GM18870 (cell line): Measurements from ENCODE around the gene FMNL2.

Source experiments
- ATAC-seq: cut with Tn5 transposase; IDR thresholded peaks from one replicate; pipeline ENCODE4 v1.9.1; 2021; ENCODE audit warnings: moderate library complexity; ENCODE audit not compliant: unreplicated experiment

The FMNL2 gene

GRCh38 chr2:152423684-152424083, 88.7 kb downstream of the FMNL2 start:
- ATAC-seq, result no peak

- no peak for ATAC-seq
Measured at GRCh38 chr2:152425765-152426727, 91.1 kb downstream of the FMNL2 start.

GRCh38 chr2:152426801-152427200, 91.8 kb downstream of the FMNL2 start:
- ATAC-seq, result no peak

GRCh38 chr2:152427902-152428301, 92.9 kb downstream of the FMNL2 start:
- no peak for ATAC-seq

GRCh38 chr2:152428800-152429582, 94.0 kb downstream of the FMNL2 start:
- no peak for ATAC-seq

GRCh38 chr2:152430876-152431275, 95.9 kb downstream of the FMNL2 start:
- no peak for ATAC-seq

- no peak for ATAC-seq
Measured at GRCh38 chr2:152431370-152432098, 96.6 kb downstream of the FMNL2 start.

- ATAC-seq, result no peak
Measured at GRCh38 chr2:152432206-152432653, 97.3 kb downstream of the FMNL2 start.

- no peak for ATAC-seq
Measured at GRCh38 chr2:152432765-152433164, 97.8 kb downstream of the FMNL2 start.

- no peak for ATAC-seq
Measured at GRCh38 chr2:152433289-152433688, 98.3 kb downstream of the FMNL2 start.

GRCh38 chr2:152433791-152434190, 98.8 kb downstream of the FMNL2 start:
- no peak for ATAC-seq

- no peak for ATAC-seq
Measured at GRCh38 chr2:152434395-152435182, 99.6 kb downstream of the FMNL2 start.

GRCh38 chr2:152436148-152436547, 101.2 kb downstream of the FMNL2 start:
- no peak for ATAC-seq

GRCh38 chr2:152437276-152438108, 102.5 kb downstream of the FMNL2 start:
- no peak for ATAC-seq

GRCh38 chr2:152440049-152440448, 105.1 kb downstream of the FMNL2 start:
- ATAC-seq, result no peak

- no peak for ATAC-seq
Measured at GRCh38 chr2:152440460-152440859, 105.5 kb downstream of the FMNL2 start.

- no peak for ATAC-seq
Measured at GRCh38 chr2:152441961-152442360, 107.0 kb downstream of the FMNL2 start.

GRCh38 chr2:152443771-152444170, 108.8 kb downstream of the FMNL2 start:
- ATAC-seq, result no peak

GRCh38 chr2:152444448-152444847, 109.5 kb downstream of the FMNL2 start:
- no peak for ATAC-seq
